AG09319 (cell line): ENCODE measurements around the gene LIMK2.

ENCODE experiments used
- DNase-seq: peaks from one replicate; pipeline ENCODE4 v3.0.0-alpha.2; 2010; ENCODE audit warnings: low read depth; ENCODE audit errors: extremely low read depth
- CTCF ChIP-seq: IDR thresholded peaks from 2 replicates; pipeline ENCODE4 v1.5.1; 2011; ENCODE audit warnings: low read depth, mild to moderate bottlenecking, inconsistent platforms, low read length, moderate library complexity

The LIMK2 gene

GRCh38 chr22:31206896-31207687, 5.0 kb upstream of the LIMK2 start:
- TF ChIP-seq CTCF: no peak
- DNase-seq: no peak

- no peak for DNase-seq
Observed at GRCh38 chr22:31210556-31211421, 1.3 kb upstream of the LIMK2 start.

GRCh38 chr22:31211482-31211861, 626 bp upstream of the LIMK2 start:
- no peak for DNase-seq
- no peak for TF ChIP-seq CTCF

More at GRCh38 chr22:31210556-31211421, 1.3 kb upstream of the LIMK2 start:
- no peak for TF ChIP-seq CTCF

- DNase-seq: no peak
- no peak for TF ChIP-seq CTCF
Observed at GRCh38 chr22:31212783-31213629, 908 bp downstream of the LIMK2 start.

GRCh38 chr22:31215018-31215535, 3.0 kb downstream of the LIMK2 start:
- TF ChIP-seq CTCF: no peak
- DNase-seq: no peak

GRCh38 chr22:31218565-31219262, 6.6 kb downstream of the LIMK2 start:
- no peak for DNase-seq
- no peak for TF ChIP-seq CTCF
